Activated naive CD4-positive, alpha-beta T cell treated with anti-CD3 and anti-CD28 coated beads, Interleukin-2, amount 50 U/mL, for 16 hours (primary cell): ENCODE measurements around the gene C2orf42.
"Not testable (repeated sequence)": the region's sequence is repeated elsewhere in the genome, so short reads cannot be mapped to it uniquely, and the experiment has no call there.

Experiments used
- DNase-seq: peaks from one replicate; pipeline ENCODE4 v3.0.0-alpha.2; 2020

The C2orf42 gene

DNA sequence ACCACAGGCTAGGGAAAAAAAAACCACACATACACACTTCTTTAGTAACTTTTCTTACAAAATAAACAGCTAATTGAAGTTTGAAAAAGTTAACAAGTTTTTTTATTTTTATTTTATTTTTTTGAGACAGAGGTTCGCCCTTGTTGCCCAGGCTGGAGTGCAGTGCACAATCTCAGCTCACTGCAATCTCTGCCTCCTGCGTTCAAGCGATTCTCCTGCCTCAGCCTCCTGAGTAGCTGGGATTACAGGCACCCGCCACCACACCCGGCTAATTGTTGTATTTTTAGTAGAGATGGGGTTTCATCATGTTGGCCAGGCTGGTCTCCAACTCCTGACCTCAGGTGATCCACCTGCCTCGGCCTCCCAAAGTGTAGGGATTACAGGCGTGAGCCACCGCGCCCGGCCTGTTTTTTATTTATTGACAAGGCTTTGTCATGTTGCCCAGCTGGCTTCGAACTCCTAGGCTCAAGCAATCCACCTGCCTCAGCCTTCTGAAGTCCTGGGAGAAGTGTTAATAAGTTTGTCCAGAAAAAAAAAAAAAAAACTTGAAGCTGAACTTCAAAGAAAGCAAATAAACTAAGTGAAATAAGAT, 21.1 kb downstream of the C2orf42 start:
- not testable (repeated sequence) for DNase-seq

DNA sequence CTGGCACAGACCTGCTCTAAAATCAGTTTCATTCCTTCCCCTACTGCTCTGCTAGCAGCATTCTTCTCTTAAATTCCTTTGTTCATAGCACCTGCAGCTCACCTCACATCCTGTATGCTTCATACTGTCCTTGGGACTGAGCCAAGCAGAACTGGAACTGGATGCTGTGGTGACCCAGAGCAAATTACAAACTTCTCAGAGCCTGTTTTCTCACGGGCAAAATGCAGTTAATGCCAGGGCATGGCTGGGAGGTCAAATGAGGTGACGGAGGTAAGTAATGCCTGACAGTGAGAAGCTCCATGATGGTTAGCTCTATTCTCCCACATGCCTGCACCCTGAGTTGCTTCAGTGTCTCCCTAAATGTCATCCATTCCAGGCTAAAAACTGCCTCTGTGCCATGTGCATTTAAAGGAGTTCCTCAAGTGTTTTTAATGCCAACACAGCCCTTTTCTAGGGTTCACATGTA, 29.7 kb downstream of the C2orf42 start:
- no peak for DNase-seq

DNA sequence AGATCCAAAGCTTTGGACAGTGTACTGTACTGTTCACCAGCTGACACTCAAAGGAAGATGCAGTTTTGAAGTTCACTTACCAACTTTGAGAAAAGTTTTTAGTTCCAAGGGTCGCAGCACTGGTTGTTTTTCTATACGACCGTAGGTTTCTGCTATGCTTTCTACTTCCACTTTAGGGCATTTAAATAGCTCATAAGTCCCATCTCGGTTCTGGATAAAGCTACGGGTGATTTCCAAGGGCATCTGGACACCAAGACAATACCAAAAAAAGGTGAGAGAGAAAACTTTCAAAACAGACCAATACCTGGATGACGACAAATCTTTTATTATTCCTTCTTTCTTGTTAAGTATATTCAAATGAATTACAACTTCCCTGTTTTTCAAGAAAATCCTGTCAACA, 30.3 kb downstream of the C2orf42 start:
- DNase-seq = no peak

DNA sequence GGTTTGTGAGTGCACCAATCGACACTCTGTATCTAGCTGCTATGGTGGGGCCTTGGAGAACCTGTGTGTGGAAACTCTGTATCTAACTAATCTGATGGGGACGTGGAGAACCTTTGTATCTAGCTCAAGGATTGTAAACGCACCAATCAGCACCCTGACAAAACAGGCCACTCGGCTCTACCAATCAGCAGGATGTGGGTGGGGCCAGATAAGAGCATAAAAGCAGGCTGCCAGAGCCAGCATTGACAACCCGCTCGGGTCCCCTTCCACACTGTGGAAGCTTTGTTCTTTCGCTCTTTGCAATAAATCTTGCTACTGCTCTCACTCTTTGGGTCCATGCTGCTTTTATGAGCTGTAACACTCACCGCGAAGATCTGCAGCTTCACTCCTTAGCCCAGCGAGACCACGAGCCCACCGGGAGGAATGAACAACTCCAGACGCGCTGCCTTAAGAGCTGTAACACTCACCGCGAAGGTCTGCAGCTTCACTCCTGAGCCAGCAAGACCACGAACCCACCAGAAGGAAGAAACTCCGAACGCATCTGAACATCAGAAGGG, 41.6 kb downstream of the C2orf42 start:
- not testable (repeated sequence) for DNase-seq

DNA sequence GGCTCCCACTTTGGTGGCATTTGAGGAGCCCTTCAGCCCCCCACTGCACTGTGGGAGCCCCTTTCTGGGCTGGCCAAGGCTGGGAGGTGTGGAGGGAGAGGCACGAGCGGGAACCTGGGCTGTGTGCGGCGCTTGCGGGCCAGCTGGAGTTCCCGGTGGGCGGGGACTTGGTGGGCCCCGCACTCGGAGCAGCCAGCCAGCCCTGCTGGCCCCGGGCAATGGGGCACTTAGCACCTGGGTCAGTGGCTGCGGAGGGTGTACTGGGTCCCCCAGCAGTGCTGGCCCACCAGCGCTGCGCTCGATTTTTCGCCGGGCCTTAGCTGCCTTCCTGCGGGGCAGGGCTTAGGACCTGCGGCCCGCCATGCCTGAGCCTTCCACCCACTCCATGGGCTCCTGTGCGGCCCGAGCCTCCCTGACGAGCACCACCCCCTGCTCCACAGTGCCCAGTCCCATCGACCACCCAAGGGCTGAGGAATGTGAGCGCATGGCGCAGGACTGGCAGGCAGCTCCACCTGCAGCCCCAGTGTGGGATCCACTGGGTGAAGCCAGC, 42.5 kb downstream of the C2orf42 start:
- not testable (repeated sequence) for DNase-seq

DNA sequence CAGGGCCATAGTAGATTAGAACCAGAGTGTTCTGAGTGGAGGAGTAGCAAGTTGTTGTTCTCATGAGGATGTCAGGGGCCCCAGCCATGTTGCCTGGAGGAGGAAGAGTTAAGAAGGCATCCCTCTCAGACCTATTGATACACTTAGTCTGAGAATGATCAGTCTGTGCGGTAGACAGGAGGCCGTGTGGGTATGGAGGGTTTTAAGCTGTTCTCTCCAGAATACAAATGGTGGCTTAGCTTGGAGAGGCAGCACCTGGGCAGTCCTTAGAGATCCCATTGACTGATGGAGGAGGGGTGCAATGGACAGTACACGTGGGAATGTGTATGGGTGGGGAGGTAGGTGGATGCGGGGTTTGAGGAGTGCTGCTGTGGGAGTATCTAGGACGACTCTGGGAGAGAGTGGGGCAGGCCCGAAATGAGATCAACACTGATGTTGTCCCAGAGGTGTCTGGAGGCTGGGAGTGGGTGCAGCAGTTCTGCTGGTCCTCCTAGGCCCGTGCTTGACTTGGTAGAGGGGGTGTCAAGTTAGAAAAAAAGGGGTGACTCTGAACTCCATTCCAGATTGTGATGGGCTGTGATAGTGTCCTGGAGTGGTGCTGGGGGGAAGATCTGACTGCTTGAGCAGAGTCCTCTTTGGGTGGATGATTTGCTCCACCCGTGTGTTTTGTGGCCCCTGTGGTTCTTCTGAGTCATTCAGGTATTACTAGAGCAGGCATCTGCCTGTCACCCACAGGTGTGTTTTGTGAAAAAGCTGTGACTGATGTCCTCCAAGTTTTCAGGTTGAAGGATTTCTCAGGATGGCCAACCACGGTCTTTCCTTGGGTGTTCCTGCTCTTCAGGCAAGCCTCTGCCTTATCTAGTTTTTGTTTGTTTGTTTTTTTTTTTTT, 44.7 kb downstream of the C2orf42 start:
- DNase-seq = no peak

DNA sequence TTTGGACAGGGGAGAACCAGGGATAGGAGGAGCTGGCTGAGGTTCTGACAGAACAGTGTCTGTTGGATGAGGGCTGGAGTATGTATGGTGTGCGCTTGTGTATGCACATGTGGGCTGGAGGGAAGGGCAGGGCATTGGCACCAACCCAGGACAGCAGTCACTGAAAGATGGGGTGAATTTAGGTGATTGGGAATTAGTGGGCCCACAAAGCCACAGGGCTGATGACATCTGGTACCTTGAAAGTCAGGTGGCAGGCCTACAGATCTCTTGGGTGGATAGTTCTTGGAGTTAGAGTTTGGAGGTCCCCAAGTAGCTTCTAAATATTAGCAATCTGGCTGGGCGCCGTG, 45.7 kb downstream of the C2orf42 start:
- DNase-seq = no peak

DNA sequence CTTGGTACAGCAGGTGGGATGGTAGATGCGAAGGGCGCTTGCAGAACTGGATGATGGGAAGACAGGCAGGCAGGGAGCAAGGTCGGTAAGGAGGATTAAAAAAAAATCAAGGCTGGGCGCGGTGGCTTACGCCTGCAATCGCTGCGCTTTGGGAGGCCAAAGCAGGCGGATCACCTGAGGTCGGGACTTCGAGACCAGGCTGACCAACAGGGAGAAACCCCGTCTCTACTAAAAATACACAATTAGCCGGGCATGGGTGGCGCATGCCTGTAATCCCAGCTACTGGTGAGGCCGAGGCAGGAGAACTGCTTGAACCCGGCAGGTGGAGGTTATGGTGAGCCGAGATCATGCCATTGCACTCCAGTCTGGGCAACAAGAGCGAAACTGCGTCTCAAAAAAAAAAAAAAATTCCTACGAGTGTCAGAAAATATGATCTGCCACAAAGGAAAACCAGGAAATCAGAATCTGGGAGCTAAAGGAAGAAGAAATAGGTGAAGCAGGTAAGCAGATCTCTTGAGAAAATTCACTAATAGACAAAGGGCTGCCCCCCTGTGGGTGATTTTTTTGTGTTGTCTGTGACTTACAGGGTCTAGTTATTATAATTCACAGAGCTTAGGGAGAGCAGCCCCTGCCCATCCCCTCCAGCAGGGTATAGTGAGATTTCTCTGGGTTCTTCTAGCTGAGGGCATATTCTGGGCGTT, 46.2 kb downstream of the C2orf42 start:
- no peak for DNase-seq

DNA sequence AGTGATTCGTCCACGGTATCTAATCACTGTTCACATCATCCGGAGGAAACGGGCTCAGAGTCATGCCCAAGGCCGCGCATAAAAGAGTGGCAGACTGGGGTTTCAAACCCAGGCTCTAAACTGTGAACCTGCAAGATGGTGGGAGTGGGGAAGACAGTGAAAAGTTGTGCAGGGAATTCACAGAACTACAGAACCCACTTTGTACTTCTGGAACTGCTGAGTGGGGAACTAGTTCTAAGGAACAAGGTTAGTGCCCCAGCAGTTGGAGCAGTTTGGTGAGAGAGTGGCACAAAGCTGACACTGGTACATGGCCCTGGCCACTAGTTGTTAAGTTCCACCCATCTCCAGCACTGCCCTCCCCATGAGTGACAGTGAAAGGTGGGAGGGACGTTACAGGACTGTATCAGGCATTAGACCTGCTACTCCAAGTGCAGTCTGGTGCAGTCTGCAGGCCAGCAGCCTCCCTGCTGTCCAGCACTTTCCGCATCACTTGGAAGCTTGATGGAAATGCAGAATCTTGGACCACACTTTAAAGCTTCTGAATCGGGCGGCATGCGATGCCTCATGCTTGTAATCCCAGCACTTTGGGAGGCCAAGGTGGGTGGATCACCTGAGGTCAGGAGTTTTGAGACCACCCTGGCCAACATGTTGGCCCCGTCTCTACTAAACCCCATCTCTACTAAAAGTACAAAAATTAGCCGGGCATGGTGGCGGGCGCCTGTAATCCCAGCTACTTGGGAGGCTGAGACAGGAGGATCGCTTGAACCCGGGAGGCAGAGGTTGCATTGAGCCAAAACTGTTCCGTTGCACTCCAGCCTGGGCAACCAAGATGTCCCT, 47.3 kb downstream of the C2orf42 start:
- DNase-seq = peak; percentile 42

DNA sequence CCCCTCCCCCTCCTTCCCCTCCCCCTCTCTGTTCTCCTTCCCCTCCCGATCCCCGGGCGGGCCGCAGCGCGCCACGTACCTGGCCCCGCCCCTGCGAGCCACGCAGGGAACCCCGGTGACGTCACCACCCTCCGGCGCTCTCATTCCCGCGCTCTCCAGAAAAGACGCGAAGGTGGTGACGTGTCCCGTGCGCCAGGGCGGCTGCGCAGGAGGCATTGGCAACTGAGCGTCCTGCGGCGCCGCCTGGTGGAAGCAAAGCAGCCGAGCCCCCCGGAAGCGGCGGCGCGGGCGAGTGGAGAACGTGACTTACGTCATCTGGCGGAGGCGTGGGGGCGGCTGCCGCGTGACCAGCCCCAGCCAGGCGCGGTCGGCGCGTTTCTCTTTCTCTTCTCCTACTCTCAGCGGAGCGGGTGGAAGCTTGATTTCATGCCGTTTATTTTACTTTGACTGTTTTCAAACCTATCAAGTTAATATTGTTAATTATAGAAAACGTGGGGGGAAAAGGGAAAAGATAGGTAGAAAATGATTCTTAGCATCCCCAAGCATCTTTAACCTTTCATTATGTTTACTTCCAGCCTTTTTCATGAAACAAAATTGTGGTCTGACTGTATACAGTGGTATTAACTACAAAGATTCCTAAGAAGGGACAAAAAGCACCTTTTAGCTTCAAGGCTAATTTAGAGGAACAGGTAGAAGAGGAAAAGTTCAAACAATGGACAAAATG, 48.1 kb downstream of the C2orf42 start:
- DNase-seq = peak; percentile 99

DNA sequence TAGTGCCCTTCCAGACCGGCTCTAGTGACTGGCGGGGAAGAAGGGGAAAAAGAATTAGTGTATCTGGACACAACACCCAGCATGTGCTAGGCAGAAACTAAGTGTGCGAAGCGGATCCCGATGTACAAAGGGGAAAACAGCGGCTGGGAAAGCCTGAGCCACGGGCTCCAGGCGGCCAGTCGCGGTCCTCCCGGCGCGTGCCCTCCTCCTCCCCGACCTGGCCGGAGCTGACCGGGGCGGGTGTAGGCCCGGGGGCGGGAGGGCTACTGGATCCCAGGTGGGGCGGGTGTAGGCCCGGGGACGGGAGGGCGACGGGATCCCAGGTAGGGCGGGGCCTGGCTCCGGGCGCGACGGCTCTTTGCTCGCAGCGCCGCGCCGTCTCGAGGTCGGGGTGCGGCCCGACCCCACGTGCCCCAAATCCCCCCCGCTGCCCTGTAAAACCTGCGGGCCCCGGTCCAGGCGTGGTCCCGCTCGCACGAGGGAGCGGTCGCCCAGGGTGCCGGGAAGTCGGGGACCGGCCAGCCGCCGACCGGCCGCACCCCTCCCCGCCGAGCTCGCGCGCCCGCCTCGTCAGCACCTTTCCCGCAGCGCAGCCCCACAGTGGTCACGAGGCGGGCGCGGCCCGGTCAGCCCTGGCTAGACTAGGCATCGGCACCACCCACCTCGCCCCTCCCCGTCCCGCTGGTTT, 48.8 kb downstream of the C2orf42 start:
- peak; percentile 65 for DNase-seq

DNA sequence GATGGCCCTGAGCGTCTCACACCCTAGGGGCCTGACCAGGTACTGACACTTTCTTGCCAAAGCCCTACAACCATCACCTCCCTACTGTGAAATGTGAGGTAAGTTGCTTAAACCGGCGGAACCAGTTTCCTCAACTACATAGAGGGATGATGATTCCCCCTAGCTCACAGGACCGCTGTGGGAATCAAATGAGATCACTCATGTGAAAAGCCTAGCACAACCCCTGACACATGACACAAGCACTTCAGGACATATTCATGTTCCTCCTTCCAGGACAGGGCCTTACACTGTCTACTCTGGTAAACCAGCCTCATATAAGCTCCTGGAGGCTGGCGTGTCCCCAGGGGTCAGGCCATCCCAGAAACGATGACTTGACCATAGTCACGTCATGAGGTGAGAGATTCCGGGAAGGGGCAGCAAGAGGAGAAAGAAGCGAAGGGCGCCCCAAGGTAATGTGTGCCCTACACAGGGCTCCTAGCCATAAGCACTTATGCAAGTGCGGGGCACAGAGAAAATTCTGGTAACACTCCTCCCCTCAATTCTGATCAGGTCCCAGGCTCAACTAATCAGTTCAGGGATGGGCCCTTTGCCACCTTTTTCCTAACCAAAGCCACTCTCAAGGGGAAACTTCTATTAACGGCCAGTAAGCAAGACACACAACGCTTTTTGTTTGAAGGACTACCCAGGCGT, 49.5 kb downstream of the C2orf42 start:
- peak; percentile 63 for DNase-seq

DNA sequence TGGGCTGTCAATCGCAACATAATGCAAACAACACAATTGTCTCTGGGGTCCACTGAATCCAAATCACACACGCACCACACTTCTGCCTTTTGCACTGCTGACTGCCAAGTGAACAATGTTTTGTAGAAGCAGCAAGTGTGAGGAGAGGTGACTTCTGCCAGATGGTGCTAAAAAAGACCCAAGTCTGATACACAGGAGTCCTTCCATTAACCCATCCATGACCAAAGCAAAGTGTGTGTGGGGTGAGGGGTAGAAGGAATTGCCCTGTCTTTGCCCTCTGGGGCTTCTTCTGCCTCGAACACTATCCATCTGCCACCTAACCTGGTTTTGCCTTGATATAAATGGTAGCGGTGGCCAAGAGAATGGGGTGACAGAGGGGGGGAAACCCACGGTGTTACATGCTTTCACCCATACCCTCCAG, 50.0 kb downstream of the C2orf42 start:
- no peak for DNase-seq

DNA sequence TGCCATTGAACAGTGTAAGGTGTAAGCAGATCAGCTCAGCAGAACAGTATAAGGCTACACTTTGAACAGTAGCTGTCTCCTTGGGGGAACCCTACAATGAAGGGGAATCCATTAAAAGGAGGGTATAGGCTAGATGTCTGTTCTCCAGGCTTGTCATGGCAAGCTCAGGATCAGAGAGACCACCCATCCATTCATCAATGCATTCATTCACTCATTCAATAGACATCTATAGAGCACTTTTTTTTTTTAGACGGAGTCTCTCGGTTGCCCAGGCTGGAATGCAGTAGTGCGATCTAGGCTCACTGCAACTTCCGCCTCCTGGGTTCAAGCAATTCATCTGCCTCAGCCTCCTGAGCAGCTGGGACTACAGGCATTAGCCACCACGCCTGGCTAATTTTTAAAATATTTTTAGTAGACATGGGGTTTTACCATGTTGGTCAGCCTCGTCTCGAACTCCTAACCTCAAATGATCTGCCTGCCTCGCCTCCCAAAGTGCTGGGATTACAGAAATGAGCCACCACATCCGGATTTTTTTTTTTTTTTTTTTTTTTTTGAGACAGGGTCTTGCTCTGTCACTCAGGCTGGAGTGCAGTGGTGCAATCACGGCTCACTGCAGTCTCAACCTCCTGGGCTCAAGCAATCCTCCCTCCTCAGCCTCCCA, 56.4 kb downstream of the C2orf42 start:
- DNase-seq = not testable (repeated sequence)

DNA sequence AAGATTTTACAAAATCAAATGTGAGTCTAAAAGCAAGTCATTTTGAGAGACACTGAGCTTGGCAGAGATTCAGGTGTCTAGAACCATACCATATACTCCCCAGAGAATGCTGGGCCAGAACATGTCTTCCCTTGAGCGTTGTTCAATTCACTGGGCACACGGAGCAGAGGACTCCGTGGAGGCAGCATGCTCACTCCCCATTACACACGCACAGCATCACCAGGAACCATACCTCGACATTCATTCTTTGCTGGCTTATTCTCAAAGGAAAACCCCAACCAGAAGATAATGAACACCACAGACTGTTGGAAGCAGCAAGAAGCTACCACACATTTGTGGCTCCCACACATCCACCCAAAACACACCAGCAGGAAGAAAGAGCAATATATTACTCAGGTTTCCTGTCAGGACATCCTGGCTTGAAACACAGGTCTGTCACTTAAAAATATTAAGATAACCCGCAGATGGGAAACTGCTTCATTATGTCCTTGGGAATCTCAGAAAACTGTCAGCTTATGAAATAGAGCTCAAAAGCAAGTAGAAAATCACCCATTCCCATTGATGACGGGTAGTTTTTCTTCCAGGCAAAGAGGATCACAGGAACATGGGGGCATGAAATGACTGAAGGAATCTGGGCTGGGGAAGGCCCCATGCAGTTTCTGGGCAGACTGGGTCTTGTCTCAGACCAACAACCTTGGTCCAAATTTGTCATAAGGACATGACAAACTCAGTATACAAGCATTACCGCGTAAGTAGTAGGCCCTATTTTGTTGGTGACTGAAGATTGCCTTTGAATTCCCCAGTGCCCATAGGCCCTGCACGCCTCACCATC, 57.1 kb downstream of the C2orf42 start:
- no peak for DNase-seq

DNA sequence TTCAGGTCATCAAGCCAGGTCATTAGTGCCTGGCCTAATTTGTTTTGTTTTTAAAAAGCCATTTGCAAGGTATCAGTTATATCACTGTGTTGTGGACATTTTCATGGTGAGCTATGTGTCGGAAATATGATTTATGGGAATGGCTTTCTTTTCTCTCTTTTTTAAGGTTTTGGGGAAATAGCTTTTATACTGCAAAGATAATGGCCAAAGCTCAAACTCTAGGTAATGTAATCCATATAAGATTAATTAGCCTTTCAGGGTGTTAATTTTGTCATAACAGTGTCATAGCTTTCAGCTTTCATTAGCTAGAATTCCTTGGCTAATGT, 57.7 kb downstream of the C2orf42 start:
- DNase-seq = no peak

DNA sequence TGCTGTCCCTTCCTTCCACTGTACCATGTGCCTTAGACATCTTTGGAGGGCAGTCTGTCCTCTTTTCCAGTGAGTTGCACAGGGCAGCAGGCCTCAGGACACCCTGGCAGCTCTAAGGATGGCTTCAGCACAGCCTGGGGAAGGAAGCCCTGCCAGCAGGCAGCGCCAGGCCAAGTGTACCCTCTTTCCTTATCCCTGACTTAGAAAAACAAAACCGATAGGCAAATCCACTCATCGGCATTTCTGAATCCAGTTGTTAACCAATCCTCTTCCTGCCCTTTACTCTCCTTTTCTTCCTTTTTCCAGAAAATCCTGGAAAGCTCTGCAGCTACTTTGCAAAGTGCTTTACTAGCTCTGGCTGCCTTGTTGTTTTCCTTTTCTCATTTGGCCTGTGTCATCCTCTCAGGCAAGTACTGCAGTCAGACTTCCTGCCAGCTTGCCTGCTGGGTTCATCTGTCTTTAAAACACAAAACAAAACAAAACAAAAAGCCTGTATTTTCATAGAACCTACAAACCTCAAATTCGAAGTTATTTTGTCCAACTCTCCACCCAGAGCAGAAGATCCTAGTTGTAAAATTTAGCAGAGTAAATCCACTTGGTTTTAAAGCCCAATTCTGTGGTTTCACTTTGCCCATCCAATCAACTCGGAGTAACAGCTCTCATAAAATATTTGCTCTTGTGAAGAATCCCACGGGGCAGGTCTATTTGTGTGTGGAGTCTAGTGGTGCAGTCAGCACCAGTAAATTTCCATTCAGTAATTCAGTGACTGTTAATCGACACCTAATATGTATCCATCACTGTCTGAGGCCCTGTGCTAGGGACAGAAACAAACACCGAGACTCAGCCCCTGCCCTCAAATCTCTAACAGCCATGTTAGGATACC, 58.3 kb downstream of the C2orf42 start:
- peak; percentile 27 for DNase-seq
